ENCODE results near the gene PDIK1L.
"Not testable (repeated sequence)": the region's sequence is repeated elsewhere in the genome, so short reads cannot be mapped to it uniquely, and the experiment has no call there.

The PDIK1L gene

DNA sequence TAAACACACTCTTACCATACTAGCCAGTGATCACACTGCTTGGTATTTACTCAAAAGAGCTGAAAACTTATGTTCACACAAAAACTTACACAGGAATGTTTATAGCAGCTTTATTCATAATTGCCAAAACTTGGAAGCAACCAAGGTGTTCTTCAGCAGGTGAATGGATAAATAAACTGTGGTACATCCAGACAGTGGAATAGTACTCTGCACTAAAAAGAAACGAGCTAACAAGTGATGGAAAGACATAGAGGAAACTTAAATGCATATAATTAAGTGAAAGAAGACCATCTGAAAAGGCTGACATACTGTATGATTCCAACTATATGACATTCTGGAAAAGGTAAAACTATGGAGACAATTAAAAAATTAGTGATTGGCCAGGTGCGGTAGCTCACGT lies 20.7 kb upstream of the PDIK1L start:
- DNase-seq (ENCODE audit: low read depth, low spot score), result no peak

DNA sequence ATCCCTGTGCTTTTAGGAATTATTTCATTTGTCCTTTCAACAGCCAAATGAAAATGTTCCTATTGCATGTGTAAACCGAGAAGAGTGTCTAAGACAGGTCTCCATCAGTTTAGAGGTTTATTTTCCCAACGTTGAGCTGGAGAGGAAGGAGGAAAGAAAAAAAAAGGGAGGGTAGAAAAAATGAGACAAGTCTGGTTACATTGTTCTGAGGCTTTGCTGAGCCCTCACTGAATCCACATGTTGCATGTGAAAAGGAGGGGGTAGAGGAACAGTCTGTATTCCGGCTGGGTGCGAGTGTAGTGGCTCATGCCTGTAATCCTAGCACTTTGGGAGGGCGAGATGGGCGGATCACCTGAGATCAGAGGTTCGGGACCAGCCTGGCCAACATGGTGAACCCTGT lies 19.2 kb upstream of the PDIK1L start:
- no peak for DNase-seq (ENCODE audit: low read depth, low spot score)

DNA sequence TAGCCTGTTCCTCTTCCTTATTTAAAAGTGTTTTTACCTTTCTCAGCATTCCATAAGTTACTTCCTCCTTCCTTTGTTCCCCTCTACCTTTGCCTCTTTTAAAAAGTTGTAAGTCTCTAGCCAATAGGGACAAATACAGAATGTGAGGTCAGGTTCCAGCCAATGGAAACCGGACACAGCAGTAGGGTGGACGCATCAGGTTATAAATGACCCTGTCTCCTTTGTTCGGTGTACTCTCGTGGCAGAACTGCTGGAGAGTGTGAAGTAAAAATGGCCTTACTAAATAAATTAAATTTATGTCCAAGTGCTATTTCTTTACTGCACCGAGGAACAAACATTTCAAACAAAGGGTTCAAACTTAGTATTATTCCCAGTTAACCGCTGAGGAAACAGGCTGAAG lies 18.1 kb upstream of the PDIK1L start:
- not testable (repeated sequence) for DNase-seq (ENCODE audit: low read depth, low spot score)

DNA sequence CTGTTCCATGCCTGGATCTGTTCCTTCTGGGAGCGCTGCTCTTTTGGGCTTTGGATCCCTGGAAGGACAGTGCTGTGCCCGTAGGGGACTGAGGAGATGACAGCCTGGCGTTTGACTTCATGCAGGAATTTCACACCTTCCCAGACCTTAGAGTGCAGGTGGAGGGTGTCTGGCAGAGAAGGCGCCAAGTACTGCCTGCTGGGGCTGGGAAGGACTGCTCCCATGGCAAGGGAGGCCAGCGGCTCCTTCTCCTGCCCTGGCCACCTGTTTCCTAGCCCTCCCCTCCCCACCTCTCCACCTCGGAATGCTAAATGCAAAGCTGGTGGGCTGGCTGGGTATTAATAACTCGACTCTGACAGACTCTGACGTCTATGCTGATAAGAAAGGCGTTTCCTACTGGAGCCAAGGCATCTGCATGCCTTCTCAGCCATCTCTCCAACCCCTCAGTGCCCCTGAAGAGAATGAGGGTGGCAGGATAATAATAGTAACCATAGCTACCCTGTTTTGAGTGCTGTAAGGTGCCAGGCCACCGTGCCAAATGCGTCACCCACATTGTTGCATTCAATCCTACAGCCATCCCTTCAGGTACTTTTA lies 17.5 kb upstream of the PDIK1L start:
- peak; percentile 24 for DNase-seq (ENCODE audit: low read depth, low spot score)

DNA sequence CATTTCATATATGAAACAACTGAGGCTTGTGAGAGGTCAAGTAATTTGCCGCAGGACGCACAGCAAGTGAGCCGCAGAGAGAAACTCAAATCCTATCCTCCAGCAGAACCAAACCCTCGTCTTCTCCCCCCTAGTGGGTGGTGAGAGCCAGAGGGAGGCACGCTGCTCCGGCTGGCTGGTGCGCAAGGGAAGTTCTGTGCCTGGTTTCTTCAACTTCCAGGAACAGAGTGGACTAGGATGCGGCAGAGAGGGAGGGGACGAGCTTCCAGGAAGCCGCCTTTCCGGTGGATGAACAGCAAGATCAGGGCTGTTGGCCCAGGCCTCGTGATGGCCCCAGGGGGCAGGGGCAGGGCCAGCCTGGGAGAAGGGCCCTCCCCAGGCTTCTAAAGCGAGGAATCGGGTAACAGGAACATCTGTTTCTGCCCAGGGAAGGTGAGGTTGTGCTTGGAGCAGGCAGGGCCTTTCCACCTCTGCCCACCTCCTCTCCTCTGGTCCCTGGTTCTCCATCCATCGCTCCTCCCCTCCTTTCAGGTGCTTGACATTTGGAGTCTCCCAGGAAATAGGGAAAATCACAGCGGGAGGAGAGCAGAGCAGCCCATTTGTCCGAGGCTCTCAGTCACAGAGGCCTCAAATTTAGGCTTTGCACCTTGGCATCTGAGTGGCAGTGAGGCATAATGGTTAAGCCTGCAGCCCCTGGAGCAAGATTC lies 16.8 kb upstream of the PDIK1L start:
- no peak for DNase-seq (ENCODE audit: low read depth, low spot score)

DNA sequence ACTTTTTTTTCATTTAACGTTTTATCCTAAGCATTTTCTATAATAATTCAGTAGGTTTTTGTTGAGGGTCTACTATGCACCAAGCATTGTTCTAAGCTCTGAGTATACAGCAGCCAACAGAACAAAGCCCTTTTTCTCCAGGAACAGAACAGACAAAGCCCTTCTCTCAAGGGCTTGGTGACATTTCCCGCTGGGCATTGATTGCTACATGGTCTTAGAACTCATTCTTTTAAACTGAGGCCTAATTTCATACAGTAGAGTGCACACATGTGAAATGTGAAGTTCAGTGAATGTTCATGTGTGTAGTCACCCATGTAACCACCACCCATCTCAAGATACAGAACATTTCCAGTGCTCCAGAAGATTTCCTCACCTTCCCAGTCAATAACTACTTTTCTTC lies 15.2 kb upstream of the PDIK1L start:
- no peak for DNase-seq (ENCODE audit: low read depth, low spot score)

- DNase-seq (ENCODE audit: low read depth, low spot score), result peak; percentile 25
Measured at GRCh38 chr1:26097696-26098095, 13.9 kb upstream of the PDIK1L start.

DNA sequence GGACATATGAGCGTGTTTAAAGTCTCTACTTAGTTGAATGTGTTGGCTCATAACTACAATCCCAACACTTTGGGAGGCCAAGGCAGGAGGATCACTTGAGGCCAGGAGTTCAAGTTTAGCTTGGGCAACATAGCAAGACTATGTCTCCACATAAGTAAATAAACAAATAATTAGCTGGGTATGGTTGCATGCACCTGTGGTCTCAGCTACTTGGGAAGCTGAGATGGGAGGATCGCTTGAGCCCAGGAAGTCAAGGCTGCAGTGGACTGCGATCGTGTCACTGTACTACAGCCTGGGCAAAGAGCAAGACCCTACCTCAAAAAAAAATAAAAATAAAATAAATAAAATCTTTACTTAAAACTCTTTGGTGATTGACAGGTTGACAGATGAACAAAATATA lies 13.0 kb upstream of the PDIK1L start:
- no peak for DNase-seq (ENCODE audit: low read depth, low spot score)

- DNase-seq (ENCODE audit: low read depth, low spot score), result no peak
Measured at GRCh38 chr1:26099780-26100179, 11.8 kb upstream of the PDIK1L start.

DNA sequence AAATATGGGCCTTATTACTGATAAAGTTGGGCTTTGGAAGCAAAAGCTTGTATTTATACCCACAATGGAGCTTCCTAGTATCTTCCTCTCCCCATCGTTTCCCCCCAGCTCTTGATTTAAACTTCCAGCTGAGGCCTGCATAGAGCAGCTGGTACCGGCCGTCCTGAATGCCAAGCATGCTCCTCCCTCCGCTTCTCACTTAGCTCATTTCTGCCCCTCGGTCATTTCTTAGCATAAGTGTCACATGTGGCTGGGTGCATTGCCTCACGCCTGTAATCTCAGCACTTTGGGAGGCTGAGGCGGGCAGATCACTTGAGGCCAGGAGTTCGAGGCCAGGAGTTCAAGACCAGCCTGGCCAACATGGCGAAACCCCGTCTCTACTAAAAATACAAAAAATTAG lies 11.4 kb upstream of the PDIK1L start:
- DNase-seq (ENCODE audit: low read depth, low spot score), result not testable (repeated sequence)

DNA sequence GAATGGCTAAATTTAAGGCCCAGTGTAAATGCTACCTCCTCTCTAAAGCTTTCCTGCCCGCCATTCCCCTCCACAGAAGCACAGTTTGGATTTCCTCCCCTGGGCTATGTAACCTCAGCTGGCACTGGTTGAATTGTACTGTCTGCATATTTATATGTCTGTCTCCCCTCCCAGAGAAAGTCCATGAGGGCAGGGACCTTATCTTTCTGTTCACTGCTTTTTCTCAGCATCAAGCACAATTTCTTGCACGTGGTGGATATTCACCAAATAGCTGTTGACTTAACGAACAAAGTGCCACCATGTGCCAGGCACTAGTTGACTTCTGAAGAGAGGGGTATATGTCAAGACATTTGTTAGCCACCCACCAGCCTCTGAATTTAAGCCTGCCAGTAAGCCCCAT lies 9.5 kb upstream of the PDIK1L start:
- no peak for DNase-seq (ENCODE audit: low read depth, low spot score)

- DNase-seq (ENCODE audit: low read depth, low spot score), result no peak
Measured at GRCh38 chr1:26102526-26102925, 9.1 kb upstream of the PDIK1L start.

DNA sequence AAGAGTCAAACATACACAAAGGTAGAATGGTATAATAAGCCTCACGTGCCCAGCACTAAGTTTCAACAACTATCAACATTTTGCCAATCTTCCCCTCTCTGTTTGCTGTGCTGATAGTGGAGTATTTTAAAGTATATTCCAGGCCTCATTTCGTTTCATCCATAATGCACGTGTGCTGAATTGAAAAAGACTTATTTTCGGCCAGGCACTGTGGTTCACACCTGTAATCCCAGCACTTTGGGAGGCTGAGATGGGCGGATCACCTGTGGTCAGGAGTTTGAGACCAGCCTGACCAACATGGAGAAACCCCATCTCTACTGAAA lies 6.4 kb upstream of the PDIK1L start:
- not testable (repeated sequence) for DNase-seq (ENCODE audit: low read depth, low spot score)

- DNase-seq (ENCODE audit: low read depth, low spot score), result no peak
Measured at GRCh38 chr1:26109229-26110164, 2.1 kb upstream of the PDIK1L start.

GRCh38 chr1:26110731-26111529 lies 694 bp upstream of the PDIK1L start:
- peak; percentile 85 for DNase-seq (ENCODE audit: low read depth, low spot score)

GRCh38 chr1:26112407-26112775 lies 767 bp downstream of the PDIK1L start:
- DNase-seq (ENCODE audit: low read depth, low spot score), result no peak

DNA sequence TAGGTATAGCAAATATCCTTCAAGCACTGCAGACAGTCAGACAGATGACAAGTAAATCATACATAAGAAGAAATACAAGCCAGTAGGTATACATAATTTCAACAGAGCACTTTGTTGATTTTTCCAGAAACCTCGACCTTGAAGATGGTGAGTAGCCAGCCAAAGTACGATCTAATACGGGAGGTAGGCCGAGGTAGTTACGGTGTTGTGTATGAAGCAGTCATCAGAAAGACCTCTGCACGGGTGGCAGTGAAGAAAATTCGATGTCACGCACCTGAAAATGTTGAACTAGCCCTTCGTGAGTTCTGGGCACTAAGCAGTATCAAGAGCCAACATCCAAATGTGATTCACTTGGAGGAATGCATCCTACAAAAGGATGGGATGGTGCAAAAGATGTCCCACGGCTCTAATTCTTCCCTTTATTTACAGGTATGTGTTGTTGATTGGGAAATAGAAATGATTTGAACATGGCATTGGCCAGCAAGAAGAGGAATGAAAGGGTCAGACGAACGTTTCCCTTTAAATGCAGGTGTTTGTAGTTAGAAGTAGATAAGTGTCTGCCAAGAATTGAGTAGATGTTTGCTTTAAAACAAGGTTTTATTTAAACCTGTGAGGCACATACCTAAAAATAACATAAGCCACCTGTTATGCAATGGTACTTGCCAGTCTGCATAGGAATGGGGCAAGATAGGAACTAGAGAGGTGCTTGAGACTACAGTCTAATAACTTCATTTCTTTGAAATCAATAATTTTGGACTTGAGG lies 2.7 kb downstream of the PDIK1L start:
- DNase-seq (ENCODE audit: low read depth, low spot score), result no peak

- DNase-seq (ENCODE audit: low read depth, low spot score), result no peak
Measured at GRCh38 chr1:26119892-26120608, 8.4 kb downstream of the PDIK1L start.

- DNase-seq (ENCODE audit: low read depth, low spot score), result no peak
Measured at GRCh38 chr1:26121854-26122773, 10.5 kb downstream of the PDIK1L start.

Data from astrocyte of the hippocampus (primary cell).